Endothelial cell of umbilical vein (primary cell): ENCODE results near the gene RAB25. TPM values are rescaled to one million over a fixed set of nuclear protein-coding genes. Genes with fewer than 3 reads are reported as not detected.

Source experiments
- BruUV-seq: library from RNA; stranded (reverse); fragments of 400-500 nt; replicated peaks from 2 replicates; lab custom pipeline; 2021; lab: Mats Ljungman, UMichigan
- CTCF ChIA-PET: fragments of 300-600, 350-600 bp; sonication (Branson Sonifier 250); formaldehyde crosslinking; loops from one replicate; lab custom pipeline; 2021; ENCODE audit warnings: antibody characterized with exemption, inconsistent platforms; lab: Charles Lee
- POLR2A ChIA-PET: fragments of 300-600, 350-600 bp; sonication (Branson Sonifier 250); formaldehyde crosslinking; loops from one replicate; lab custom pipeline; 2021; ENCODE audit warnings: antibody characterized with exemption, inconsistent platforms; lab: Charles Lee
- DNase-seq: peaks from one replicate; pipeline ENCODE4 v3.0.0-alpha.2; 2011; ENCODE audit warnings: low read depth, low spot score
- FAIRE-seq: peaks from 2 replicates; lab custom pipeline; 2011; peaks lifted over from hg19 to GRCh38; lab: Jason Lieb, UNC
- H2AFZ ChIP-seq: 2 replicates; pipeline ENCODE4 v1.6.0; 2012; ENCODE audit warnings: low read depth, low read length, control low read depth, inconsistent platforms
- H3K27ac ChIP-seq: 2 replicates; pipeline ENCODE4 v1.5.1; 2011; ENCODE audit warnings: low read depth, mild to moderate bottlenecking, control low read depth, low read length, moderate library complexity; ENCODE audit not compliant: insufficient read depth
- H3K27me3 ChIP-seq, 2 experiments: 2 replicates each; pipeline versions ENCODE4 v1.6.0 to v1.6.1; 2011; ENCODE audit warnings: low read length in 2 of 2, mixed read lengths in 1 of 2; ENCODE audit not compliant: control insufficient read depth in 2 of 2, insufficient read depth in 2 of 2
- H3K36me3 ChIP-seq, 2 experiments: 2 replicates in 1 of 2; 3 replicates in 1 of 2; pipeline ENCODE4 v1.5.1; 2011; ENCODE audit warnings: low read length in 2 of 2, mild to moderate bottlenecking in 1 of 2, moderate library complexity in 1 of 2; ENCODE audit not compliant: control insufficient read depth in 2 of 2, insufficient read depth in 2 of 2; ENCODE audit errors: extremely low read depth in 1 of 2
- H3K4me1 ChIP-seq: 3 replicates; pipeline ENCODE4 v1.5.1; 2011; ENCODE audit warnings: mild to moderate bottlenecking, low read length; ENCODE audit not compliant: control insufficient read depth, insufficient read depth; ENCODE audit errors: extremely low read depth
- H3K4me2 ChIP-seq: 2 replicates; pipeline ENCODE4 v1.6.1; 2011; ENCODE audit warnings: low read length, control low read depth, mixed read lengths; ENCODE audit not compliant: insufficient read depth
- H3K4me3 ChIP-seq, 3 experiments: fragments of 200-600 bp in 1 of 3; sonication (generic), shearing (Covaris generic) in 1 of 3; replicated peaks in 1 of 3; 2 replicates each; pipeline ENCODE4 v1.5.1; 2011 to 2016; ENCODE audit warnings: control low read depth in 3 of 3, low read length in 3 of 3, mild to moderate bottlenecking in 2 of 3, inconsistent platforms in 1 of 3, low read depth in 1 of 3, moderate library complexity in 1 of 3; ENCODE audit not compliant: insufficient read depth in 1 of 3
- H3K79me2 ChIP-seq: 2 replicates; pipeline ENCODE4 v1.6.0; 2012; ENCODE audit warnings: low read length, inconsistent platforms; ENCODE audit not compliant: control insufficient read depth, insufficient read depth
- H3K9ac ChIP-seq: replicated peaks from 2 replicates; pipeline ENCODE3; 2011; ENCODE audit warnings: low read length, control low read depth; ENCODE audit not compliant: insufficient read depth; ENCODE audit errors: extremely low read depth
- H3K9me1 ChIP-seq: replicated peaks from 3 replicates; pipeline ENCODE4 v1.6.0; 2011; ENCODE audit warnings: mild to moderate bottlenecking, low read length; ENCODE audit not compliant: control insufficient read depth, insufficient read depth; ENCODE audit errors: extremely low read depth
- H3K9me3 ChIP-seq: replicated peaks from 2 replicates; pipeline ENCODE4 v1.5.1; 2012; ENCODE audit warnings: low read length, inconsistent platforms; ENCODE audit not compliant: control insufficient read depth, insufficient read depth
- H4K20me1 ChIP-seq: replicated peaks from 2 replicates; pipeline ENCODE3; 2011; ENCODE audit warnings: mild to moderate bottlenecking, low read length; ENCODE audit not compliant: control insufficient read depth, insufficient read depth; ENCODE audit errors: extremely low read depth
- CTCF ChIP-seq, 2 donors: IDR thresholded peaks; 1 replicate in 1 of 2; 2 replicates in 1 of 2; pipeline ENCODE4 v1.5.1; 2011; ENCODE audit warnings: low read length in 2 of 2, mild to moderate bottlenecking in 2 of 2, moderate library complexity in 2 of 2, control low read depth in 1 of 2, inconsistent platforms in 1 of 2, low read depth in 1 of 2; ENCODE audit not compliant: insufficient read depth in 1 of 2; ENCODE audit errors: extremely low read depth in 1 of 2
- EZH2 ChIP-seq: IDR thresholded peaks from 2 replicates; pipeline ENCODE4 v1.6.1; 2012; ENCODE audit warnings: borderline replicate concordance, low read depth, mild to moderate bottlenecking, moderate library complexity, low read length, inconsistent platforms; ENCODE audit not compliant: severe bottlenecking
- FOS ChIP-seq: IDR thresholded peaks from 2 replicates; pipeline ENCODE4 v1.6.1; 2011; ENCODE audit warnings: mild to moderate bottlenecking, low read length, moderate library complexity, borderline replicate concordance; ENCODE audit not compliant: insufficient read depth
- GATA2 ChIP-seq: IDR thresholded peaks from 2 replicates; pipeline ENCODE4 v1.7.0; 2011; ENCODE audit warnings: low read depth, mild to moderate bottlenecking, moderate library complexity, mixed read lengths, low read length; ENCODE audit not compliant: insufficient read length, insufficient read depth
- JUN ChIP-seq: IDR thresholded peaks from 2 replicates; pipeline ENCODE4 v1.6.1; 2011; ENCODE audit warnings: borderline replicate concordance, low read depth; ENCODE audit not compliant: insufficient read length, insufficient read depth
- MAX ChIP-seq: IDR thresholded peaks from 2 replicates; pipeline ENCODE4 v1.6.1; 2011; ENCODE audit not compliant: insufficient read depth, insufficient read length
- MYC ChIP-seq: IDR thresholded peaks from one replicate; pipeline ENCODE4 v1.6.1; 2011; ENCODE audit warnings: mild to moderate bottlenecking, low read depth, low read length
- POLR2A ChIP-seq: IDR thresholded peaks from 2 replicates; pipeline ENCODE4 v1.6.1; 2012; ENCODE audit warnings: low read depth, mild to moderate bottlenecking, control low read depth, low read length
- POLR2AphosphoS5 ChIP-seq: IDR thresholded peaks from 2 replicates; pipeline ENCODE4 v1.6.1; 2012; ENCODE audit warnings: low read depth, mild to moderate bottlenecking, control low read depth, low read length, moderate library complexity; ENCODE audit not compliant: insufficient read depth
- dilution Hi-C: fragments of 300-500 bp; cut with MboI; formaldehyde crosslinking; loops from one replicate; pipeline ENCODE4 v1.15.0; 2019; ENCODE audit warnings: low sequenced_read_pairs; ENCODE audit not compliant: extremely low pct_ligation_motif_present
- intact Hi-C: fragments of 100-400 bp; cut with micrococcal nuclease; formaldehyde crosslinking; loops from one replicate; pipeline ENCODE4 v1.10.0; 2022
- polyA plus RNA-seq, 4 experiments: library from polyadenylated mRNA; depleted of rRNA in 3 of 4; stranded (reverse) in 3 of 4; unstranded in 1 of 4; fragments of >200 nt; gene quantifications; 2 replicates each; pipeline versions ENCODE4 v1.2.1 to v1.2.3, GENCODE V29; 2011 to 2012; ENCODE audit warnings: missing spikeins in 1 of 4
- total RNA-seq: library from RNA; stranded (reverse); gene quantifications from 2 replicates; pipeline ENCODE4 v1.2.3, GENCODE V29; 2021

RAB25 gene
- total and polyA plus RNA-seq, 2 donors (not counting 3 experiments of a cell fraction or from before 2014, with no cell fraction given) = not detected

- Histone ChIP-seq H3K36me3 (peaks cover 0 to 3% of the 10 kb centered on the region in 2 experiments), H3K9me3 (no peaks in the 10 kb centered on the region), H3K27ac (peak overlapping the region; percentile 92), H3K4me2 (peak overlapping the region; percentile 26), H2AFZ (no peak overlapping the region), H3K79me2 (no peaks in the 10 kb centered on the region), H4K20me1 (no peaks in the 10 kb centered on the region), H3K27me3 (no peaks in the 10 kb centered on the region), H3K4me3 (no peak overlapping the region), H3K4me1 (peaks cover 44% of the 10 kb centered on the region), H3K9me1 (no peaks in the 10 kb centered on the region), H3K9ac (peak overlapping the region; percentile 79)
- intact Hi-C loops (loop anchor here (1.0 to 2.0 kb wide), 4 partner anchors 9 to 29 kb away; partner anchors contain the start of gene LMNA), dilution Hi-C loops (no loop called here)
- DNase-seq = no peak
- TF ChIP-seq EZH2 = no peak
- TF ChIP-seq JUN = no peak
- no peak for TF ChIP-seq FOS
- no peak for TF ChIP-seq POLR2A
- no peak for TF ChIP-seq POLR2AphosphoS5
- TF ChIP-seq MAX = no peak
- no peak for TF ChIP-seq GATA2
- no peak for TF ChIP-seq MYC
- TF ChIP-seq CTCF (IDR thresholded peaks at IDR 0.05; ENCODE audit: extremely low read depth in 1 of 2, insufficient read depth in 1 of 2, low read depth in 1 of 2, low read length in 2 of 2) = no peak
- no peak for FAIRE-seq
- ChIA-PET POLR2A (interaction anchor here (0.8 to 1.1 kb wide), 4 partner anchors 9 to 32 kb away, joined by 3 to 8 read pairs (median 4); no protein-coding TSS in a partner anchor), CTCF (interaction anchor here (0.7 to 21.0 kb wide), 14 partner anchors 10 to 222 kb away, joined by 3 to 627 read pairs (median 6); partner anchors contain the start of genes LMNA and MEX3A)
- BruUV-seq = TSS peak; percentile 8
Observed at GRCh38 chr1:156097499-156098178, 36.7 kb downstream of the RAB25 start.
